ENCODE results near the gene PCNX2. TPM values are rescaled to one million over a fixed set of nuclear protein-coding genes. Genes with fewer than 3 reads are reported as not detected.
A peak's percentile ranks its signal among the peaks of the same experiment; 100 is the strongest.

Gene PCNX2
- total RNA-seq, 3 donors from 2014 or later (not counting 1 experiment from before 2014, with no cell fraction given) = 12.9 to 25.8 (median 16.0) TPM

GRCh38 chr1:233331676-233332519 is 36.4 kb upstream of the PCNX2 start:
- ATAC-seq (no peak), DNase-seq (no peak)
- H3K9me3 Mint-ChIP-seq = no peaks in the 10 kb centered on the region
- no peak overlapping the region for H3K4me3 Mint-ChIP-seq
- intact Hi-C loops (cut with micrococcal nuclease) = no loop called here
- peaks cover 0 to 10% of the 10 kb centered on the region in 2 donors for H3K4me1 Mint-ChIP-seq
- H3K36me3 Mint-ChIP-seq = no peaks in the 10 kb centered on the region
- H3K27ac Mint-ChIP-seq = no peak overlapping the region
- Histone ChIP-seq H3K27me3 (ENCODE audit: control insufficient read depth, insufficient read depth, low read length) (peaks cover 9% of the 10 kb centered on the region), H3K4me3 (ENCODE audit: low read length) (no peak overlapping the region), H3K27ac (ENCODE audit: low read length) (no peak overlapping the region), H3K36me3 (ENCODE audit: control insufficient read depth, insufficient read depth, low read length) (no peaks in the 10 kb centered on the region), H3K9me3 (ENCODE audit: control insufficient read depth, insufficient read depth, low read length) (no peaks in the 10 kb centered on the region), H3K4me1 (ENCODE audit: control insufficient read depth, insufficient read depth, low read length) (peaks cover 13% of the 10 kb centered on the region)
- H3K27me3 Mint-ChIP-seq (ENCODE audit: low read depth in 2 of 2) = peaks cover 13 to 21% of the 10 kb centered on the region in 2 donors
- TF ChIP-seq, protein P1, sequence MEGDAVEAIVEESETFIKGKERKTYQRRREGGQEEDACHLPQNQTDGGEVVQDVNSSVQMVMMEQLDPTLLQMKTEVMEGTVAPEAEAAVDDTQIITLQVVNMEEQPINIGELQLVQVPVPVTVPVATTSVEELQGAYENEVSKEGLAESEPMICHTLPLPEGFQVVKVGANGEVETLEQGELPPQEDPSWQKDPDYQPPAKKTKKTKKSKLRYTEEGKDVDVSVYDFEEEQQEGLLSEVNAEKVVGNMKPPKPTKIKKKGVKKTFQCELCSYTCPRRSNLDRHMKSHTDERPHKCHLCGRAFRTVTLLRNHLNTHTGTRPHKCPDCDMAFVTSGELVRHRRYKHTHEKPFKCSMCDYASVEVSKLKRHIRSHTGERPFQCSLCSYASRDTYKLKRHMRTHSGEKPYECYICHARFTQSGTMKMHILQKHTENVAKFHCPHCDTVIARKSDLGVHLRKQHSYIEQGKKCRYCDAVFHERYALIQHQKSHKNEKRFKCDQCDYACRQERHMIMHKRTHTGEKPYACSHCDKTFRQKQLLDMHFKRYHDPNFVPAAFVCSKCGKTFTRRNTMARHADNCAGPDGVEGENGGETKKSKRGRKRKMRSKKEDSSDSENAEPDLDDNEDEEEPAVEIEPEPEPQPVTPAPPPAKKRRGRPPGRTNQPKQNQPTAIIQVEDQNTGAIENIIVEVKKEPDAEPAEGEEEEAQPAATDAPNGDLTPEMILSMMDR (IDR thresholded peaks at IDR 0.05) = no peak
- 81% methylated on average over 8 of the region's 8 CpGs for WGBS (ENCODE audit: insufficient coverage)

DNA sequence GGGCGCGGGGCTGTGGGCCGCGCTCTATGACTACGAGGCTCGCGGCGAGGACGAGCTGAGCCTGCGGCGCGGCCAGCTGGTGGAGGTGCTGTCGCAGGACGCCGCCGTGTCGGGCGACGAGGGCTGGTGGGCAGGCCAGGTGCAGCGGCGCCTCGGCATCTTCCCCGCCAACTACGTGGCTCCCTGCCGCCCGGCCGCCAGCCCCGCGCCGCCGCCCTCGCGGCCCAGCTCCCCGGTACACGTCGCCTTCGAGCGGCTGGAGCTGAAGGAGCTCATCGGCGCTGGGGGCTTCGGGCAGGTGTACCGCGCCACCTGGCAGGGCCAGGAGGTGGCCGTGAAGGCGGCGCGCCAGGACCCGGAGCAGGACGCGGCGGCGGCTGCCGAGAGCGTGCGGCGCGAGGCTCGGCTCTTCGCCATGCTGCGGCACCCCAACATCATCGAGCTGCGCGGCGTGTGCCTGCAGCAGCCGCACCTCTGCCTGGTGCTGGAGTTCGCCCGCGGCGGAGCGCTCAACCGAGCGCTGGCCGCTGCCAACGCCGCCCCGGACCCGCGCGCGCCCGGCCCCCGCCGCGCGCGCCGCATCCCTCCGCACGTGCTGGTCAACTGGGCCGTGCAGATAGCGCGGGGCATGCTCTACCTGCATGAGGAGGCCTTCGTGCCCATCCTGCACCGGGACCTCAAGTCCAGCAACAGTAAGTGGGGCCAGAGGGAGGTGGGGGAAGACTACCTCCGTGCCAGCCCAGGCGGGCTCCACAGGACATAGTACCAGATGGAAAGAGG is 32.8 kb upstream of the PCNX2 start:
- WGBS (ENCODE audit: insufficient coverage) = under 1% methylated on average over 96 of the region's 96 CpGs
- Histone ChIP-seq H3K27me3 (ENCODE audit: control insufficient read depth, insufficient read depth, low read length) (peaks cover 5% of the 10 kb centered on the region), H3K36me3 (ENCODE audit: control insufficient read depth, insufficient read depth, low read length) (no peaks in the 10 kb centered on the region), H3K4me3 (ENCODE audit: low read length) (peak overlapping the region; percentile 20), H3K4me1 (ENCODE audit: control insufficient read depth, insufficient read depth, low read length) (peaks cover 16% of the 10 kb centered on the region), H3K9me3 (ENCODE audit: control insufficient read depth, insufficient read depth, low read length) (no peaks in the 10 kb centered on the region), H3K27ac (ENCODE audit: low read length) (no peak overlapping the region)
- TF ChIP-seq, protein P1 (IDR thresholded peaks at IDR 0.05) = no peak
- H3K4me3 Mint-ChIP-seq = peak overlapping the region; percentile 75
- H3K4me1 Mint-ChIP-seq = peaks cover 0 to 13% of the 10 kb centered on the region in 2 donors
- intact Hi-C loops (cut with micrococcal nuclease) = no loop called here
- peaks cover 0 to 3% of the 10 kb centered on the region in 2 donors for H3K9me3 Mint-ChIP-seq
- ATAC-seq = peak in 2 of 3 donors; percentile 21 to 37
- peaks cover 6 to 16% of the 10 kb centered on the region in 2 donors for H3K27me3 Mint-ChIP-seq (ENCODE audit: low read depth in 2 of 2)
- no peaks in the 10 kb centered on the region for H3K36me3 Mint-ChIP-seq
- no peak overlapping the region for H3K27ac Mint-ChIP-seq
- peak in 1 of 2 donors; percentile 59 for DNase-seq

DNA sequence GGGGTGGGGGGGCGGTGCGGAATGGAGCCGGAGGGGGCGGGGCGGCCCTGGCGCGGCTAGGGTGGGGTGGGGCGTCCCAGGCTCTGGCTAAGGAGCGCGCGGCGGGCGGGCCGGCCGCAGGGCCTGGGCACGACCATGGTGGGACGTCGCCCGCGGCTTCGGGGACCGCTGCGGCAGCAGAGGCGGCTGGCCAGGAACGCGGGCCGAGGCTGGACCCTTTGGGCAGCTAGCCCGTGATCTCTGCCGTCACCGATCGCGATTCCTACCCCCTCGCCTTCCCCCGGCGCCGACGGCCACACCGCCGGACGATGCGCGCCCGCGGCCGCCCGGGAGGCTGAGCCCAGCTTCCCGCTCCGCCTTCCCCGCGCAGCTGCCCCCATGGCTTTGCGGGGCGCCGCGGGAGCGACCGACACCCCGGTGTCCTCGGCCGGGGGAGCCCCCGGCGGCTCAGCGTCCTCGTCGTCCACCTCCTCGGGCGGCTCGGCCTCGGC is 32.2 kb upstream of the PCNX2 start, which contains the start of gene MAP3K21:
TSS of gene MAP3K21 (plus strand) at position 74 of the 491 bp plus-strand sequence. CDS start at position 379, 305 bp downstream.
- ATAC-seq = peak; percentile 48 to 62 (median 54)
- peaks cover 6 to 16% of the 10 kb centered on the region in 2 donors for H3K27me3 Mint-ChIP-seq (ENCODE audit: low read depth in 2 of 2)
- no peak for DNase-seq
- TF ChIP-seq, protein P1 (IDR thresholded peaks at IDR 0.05) = no peak
- no peaks in the 10 kb centered on the region for H3K36me3 ChIP-seq (ENCODE audit: control insufficient read depth, insufficient read depth, low read length)
- peaks cover 16% of the 10 kb centered on the region for H3K4me1 ChIP-seq (ENCODE audit: control insufficient read depth, insufficient read depth, low read length)
- no peaks in the 10 kb centered on the region for H3K9me3 ChIP-seq (ENCODE audit: control insufficient read depth, insufficient read depth, low read length)
- H3K27ac ChIP-seq (ENCODE audit: low read length) = no peak within 1 kb of the TSS
- peak within 1 kb of the TSS; percentile 34 for H3K4me3 ChIP-seq (ENCODE audit: low read length)
- no peak within 1 kb of the TSS for H3K27ac Mint-ChIP-seq
- H3K4me1 Mint-ChIP-seq = peaks cover 0 to 13% of the 10 kb centered on the region in 2 donors
- no peaks in the 10 kb centered on the region for H3K36me3 Mint-ChIP-seq
- peaks cover 0 to 3% of the 10 kb centered on the region in 2 donors for H3K9me3 Mint-ChIP-seq
- intact Hi-C loops (cut with micrococcal nuclease) = no loop called here
- peak within 1 kb of the TSS; percentile 88 for H3K4me3 Mint-ChIP-seq
- under 1% methylated on average over 66 of the region's 68 CpGs for WGBS (ENCODE audit: insufficient coverage)
- H3K27me3 ChIP-seq (ENCODE audit: control insufficient read depth, insufficient read depth, low read length) = peaks cover 5% of the 10 kb centered on the region

Data from natural killer cell (primary cell).